HUES64 (cell line): Measurements from ENCODE around the gene SLC25A26.
"Not testable (repeated sequence)": the region's sequence is repeated elsewhere in the genome, so short reads cannot be mapped to it uniquely, and the experiment has no call there.

Experiments
- H3K27ac ChIP-seq: 2 replicates; pipeline ENCODE4 v1.7.0; 2013; ENCODE audit warnings: low read depth, low read length, inconsistent platforms
- H3K27me3 ChIP-seq: 2 replicates; pipeline ENCODE4 v1.6.1; 2013; ENCODE audit warnings: mild to moderate bottlenecking, low read length; ENCODE audit not compliant: insufficient read depth
- H3K36me3 ChIP-seq: 2 replicates; pipeline ENCODE4 v1.6.1; 2013; ENCODE audit warnings: mild to moderate bottlenecking, low read length; ENCODE audit not compliant: insufficient read depth
- H3K4me1 ChIP-seq: 2 replicates; pipeline ENCODE4 v1.6.1; 2013; ENCODE audit warnings: mild to moderate bottlenecking, low read length, moderate library complexity; ENCODE audit not compliant: insufficient read depth
- H3K4me3 ChIP-seq: 2 replicates; pipeline ENCODE4 v1.5.1; 2013; ENCODE audit warnings: mild to moderate bottlenecking, low read length, moderate library complexity
- H3K9ac ChIP-seq: 2 replicates; pipeline ENCODE4 v1.6.1; 2013; ENCODE audit warnings: mild to moderate bottlenecking, low read depth, low read length
- H3K9me3 ChIP-seq: 2 replicates; pipeline ENCODE4 v1.6.1; 2013; ENCODE audit warnings: low read depth, low read length; ENCODE audit not compliant: insufficient read depth
- WGBS: fragments of 150-250, 120-280 bp; methylation state at CpG from one replicate; pipeline ENCODE4 v1.1.7; 2013; ENCODE audit warnings: missing lambda C conversion rate; 5-methylcytosine and 5-hydroxymethylcytosine counted together

Gene SLC25A26

DNA sequence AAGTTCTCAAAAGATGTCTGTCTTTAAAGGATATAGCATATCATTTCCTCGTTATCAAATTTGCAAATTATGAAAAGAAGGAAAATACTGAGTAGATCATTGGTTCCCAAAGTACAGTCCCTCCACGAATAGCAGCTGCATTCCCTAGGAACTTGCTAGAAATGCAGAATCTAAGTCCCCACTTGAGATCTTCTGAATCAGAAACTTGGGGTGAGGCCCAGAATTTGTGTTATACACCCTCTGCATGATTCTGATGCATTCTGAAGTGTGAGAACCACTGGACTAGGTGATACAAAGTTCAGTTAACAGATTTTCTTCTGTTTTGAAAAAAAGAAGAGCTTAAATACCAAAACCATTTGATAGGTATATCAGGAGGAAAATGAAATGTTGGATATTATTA, 77.1 kb downstream of the SLC25A26 start:
- Histone ChIP-seq H3K36me3 (no peaks in the 10 kb centered on the region), H3K27ac (no peak overlapping the region), H3K4me1 (0 out of 2 replicates have a peak, but pooled peaks cover 2% of the 10 kb centered on the region), H3K27me3 (no peaks in the 10 kb centered on the region), H3K4me3 (no peak overlapping the region), H3K9me3 (no peaks in the 10 kb centered on the region), H3K9ac (no peak overlapping the region)
- 91% methylated on average over 2 of the region's 2 CpGs for WGBS

DNA sequence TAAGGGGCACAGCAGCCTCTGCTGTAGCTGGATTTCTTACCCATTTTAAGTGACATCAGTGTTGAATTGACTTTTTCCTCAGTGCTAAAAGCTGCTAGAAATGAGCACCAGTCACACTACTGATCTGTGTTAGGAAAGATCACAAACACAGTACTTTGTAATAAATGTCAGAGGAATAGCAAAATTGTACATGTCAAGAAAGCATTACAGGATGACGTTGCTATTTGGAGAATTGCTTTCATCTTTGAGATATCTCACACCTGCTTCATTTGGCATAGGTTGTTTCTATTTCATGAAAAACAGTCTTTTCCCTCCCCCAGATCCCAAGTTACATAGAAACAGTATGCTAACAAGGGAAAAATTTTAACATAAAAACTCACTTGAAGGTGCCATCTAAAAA, 77.8 kb downstream of the SLC25A26 start:
- Histone ChIP-seq H3K9ac (no peak overlapping the region), H3K27ac (no peak overlapping the region), H3K4me1 (no peaks in the 10 kb centered on the region), H3K4me3 (no peak overlapping the region), H3K27me3 (no peaks in the 10 kb centered on the region), H3K36me3 (no peaks in the 10 kb centered on the region), H3K9me3 (no peaks in the 10 kb centered on the region)
- WGBS = 83% methylated on average over 1 of the region's 1 CpG

DNA sequence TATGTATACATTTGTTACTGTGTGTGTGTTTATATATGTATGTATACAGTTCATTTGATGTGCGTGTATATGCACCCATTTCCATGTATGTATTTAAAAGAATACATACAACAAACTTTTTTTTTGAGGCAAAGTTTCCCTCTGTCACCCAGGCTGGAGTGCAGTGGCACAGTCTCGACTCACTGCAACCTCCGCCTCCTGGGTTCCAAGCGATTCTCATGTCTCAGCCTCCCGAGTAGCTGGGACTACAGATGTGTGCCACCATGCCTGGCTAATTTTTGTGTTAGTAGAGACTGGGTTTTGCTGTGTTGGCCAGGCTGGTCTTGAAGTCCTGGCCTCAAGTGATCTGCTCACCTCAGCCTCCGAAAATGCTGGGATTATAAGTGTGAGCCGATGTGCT, 78.3 kb downstream of the SLC25A26 start:
- H3K27me3 ChIP-seq, H3K27ac ChIP-seq, H3K36me3 ChIP-seq, H3K4me3 ChIP-seq, H3K9me3 ChIP-seq, H3K9ac ChIP-seq, H3K4me1 ChIP-seq: not testable (repeated sequence)
- WGBS = 95% methylated on average over 5 of the region's 7 CpGs

DNA sequence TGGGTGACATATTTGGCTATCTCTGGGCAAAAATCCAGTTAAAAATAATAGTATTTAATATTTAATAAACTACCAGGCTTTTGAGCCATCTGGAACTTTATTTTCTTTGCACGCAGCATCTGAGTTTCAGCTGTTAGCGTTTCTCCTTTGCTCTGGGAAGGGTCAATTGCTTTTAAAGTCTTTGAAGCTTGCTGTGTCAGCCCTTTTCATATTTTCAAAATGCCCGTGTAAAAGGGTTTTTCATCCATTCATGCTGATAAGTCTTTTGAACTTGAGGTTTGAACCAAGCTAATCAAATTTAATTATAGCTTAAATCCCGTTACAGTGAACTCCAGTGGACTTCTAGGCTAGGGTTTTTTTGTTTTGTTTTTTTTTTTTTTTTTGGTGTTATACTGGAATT, 79.1 kb downstream of the SLC25A26 start:
- H3K9ac ChIP-seq = no peak overlapping the region
- H3K9me3 ChIP-seq = no peaks in the 10 kb centered on the region
- 93% methylated on average over 3 of the region's 4 CpGs for WGBS
- no peaks in the 10 kb centered on the region for H3K4me1 ChIP-seq
- no peaks in the 10 kb centered on the region for H3K27me3 ChIP-seq
- no peak overlapping the region for H3K27ac ChIP-seq
- no peak overlapping the region for H3K4me3 ChIP-seq
- no peaks in the 10 kb centered on the region for H3K36me3 ChIP-seq

DNA sequence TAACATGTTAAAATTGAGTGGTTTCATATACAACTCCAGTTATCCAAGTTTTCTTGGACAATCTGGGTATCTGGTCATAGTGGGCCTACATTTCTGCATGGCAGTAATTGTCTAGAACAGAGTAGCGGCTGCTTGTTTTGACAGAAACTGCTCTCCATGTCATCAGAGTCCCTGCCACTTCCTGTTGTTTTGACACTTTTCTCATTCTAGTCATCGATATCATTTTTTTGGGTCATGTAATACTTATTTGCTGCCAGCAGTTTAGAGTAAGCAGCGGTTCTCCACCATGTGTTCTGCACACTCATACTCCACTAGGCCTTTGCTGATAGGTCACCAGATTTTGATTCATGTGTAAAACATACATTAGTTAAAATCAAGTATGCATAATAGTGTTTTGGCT, 81.5 kb downstream of the SLC25A26 start:
- 93% methylated on average over 3 of the region's 3 CpGs for WGBS
- no peak overlapping the region for H3K9ac ChIP-seq
- H3K9me3 ChIP-seq = no peaks in the 10 kb centered on the region
- no peaks in the 10 kb centered on the region for H3K4me1 ChIP-seq
- no peak overlapping the region for H3K27ac ChIP-seq
- H3K4me3 ChIP-seq = no peak overlapping the region
- no peaks in the 10 kb centered on the region for H3K36me3 ChIP-seq
- no peaks in the 10 kb centered on the region for H3K27me3 ChIP-seq

DNA sequence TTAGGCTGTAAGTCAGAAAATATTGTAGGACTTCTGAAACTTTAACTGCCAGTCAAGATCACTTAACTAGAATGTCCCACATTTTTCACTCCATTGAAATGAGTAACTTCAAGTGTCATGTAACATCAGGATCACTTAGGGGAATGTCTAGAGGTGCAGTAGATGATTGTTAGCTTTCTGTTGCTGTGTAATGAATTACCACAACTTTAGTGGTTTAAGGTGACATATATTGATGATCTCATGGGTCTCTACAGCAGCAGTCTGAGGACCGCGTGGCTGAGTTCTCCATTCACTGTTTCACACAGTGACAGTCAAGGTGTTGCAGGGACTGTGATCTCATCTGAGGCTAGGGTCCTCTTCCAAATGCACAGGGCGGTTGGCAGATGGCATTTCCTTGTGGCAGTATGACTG, 82.7 kb downstream of the SLC25A26 start:
- Histone ChIP-seq H3K9ac (no peak overlapping the region), H3K36me3 (no peaks in the 10 kb centered on the region), H3K27me3 (no peaks in the 10 kb centered on the region), H3K4me1 (peaks cover 6% of the 10 kb centered on the region; the same call in 1 of the 2 replicates), H3K4me3 (no peak overlapping the region), H3K9me3 (no peaks in the 10 kb centered on the region), H3K27ac (no peak overlapping the region)
- WGBS = 95% methylated on average over 3 of the region's 3 CpGs

DNA sequence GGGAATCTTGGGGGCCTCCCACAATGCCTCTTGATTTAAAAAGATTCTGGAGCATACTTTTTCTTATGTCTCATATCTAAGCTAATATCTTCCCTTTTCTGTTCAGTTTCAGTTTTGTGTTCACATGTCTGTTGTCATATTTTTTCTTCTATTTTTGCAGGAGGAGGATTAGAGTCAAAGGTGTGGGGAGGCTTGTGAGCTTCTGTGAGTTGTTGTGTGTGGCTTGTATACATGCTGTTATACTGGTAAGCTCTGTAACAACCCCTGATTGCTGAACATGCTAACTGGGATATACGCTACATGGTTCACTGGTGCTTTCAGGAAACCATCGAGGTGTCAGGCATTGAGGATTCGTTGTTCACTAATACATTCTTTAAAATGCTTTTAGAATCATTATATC, 83.5 kb downstream of the SLC25A26 start:
- Histone ChIP-seq H3K9ac (no peak overlapping the region), H3K27me3 (no peaks in the 10 kb centered on the region), H3K27ac (no peak overlapping the region), H3K4me1 (peaks cover 6% of the 10 kb centered on the region; the same call in 1 of the 2 replicates), H3K36me3 (no peaks in the 10 kb centered on the region), H3K4me3 (no peak overlapping the region), H3K9me3 (no peaks in the 10 kb centered on the region)
- 97% methylated on average over 3 of the region's 3 CpGs for WGBS

DNA sequence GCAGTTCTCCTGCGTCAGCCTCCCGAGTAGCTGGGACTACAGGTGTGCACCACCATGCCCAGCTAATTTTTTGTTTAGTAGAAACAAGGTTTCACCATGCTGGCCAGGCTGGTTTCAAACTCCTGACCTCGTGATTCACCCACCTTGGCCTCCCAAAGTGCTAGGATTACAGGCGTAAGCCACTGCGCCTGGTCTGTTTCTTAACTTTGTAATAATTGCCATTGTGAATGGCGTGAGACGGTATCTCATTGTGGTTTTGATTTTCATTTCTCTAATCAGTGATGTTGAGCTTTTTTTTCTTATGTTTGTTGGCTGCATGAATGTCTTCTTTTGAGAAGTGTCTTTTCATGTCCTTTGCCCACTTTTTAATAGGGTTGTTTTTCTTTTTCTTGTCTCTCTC, 85.3 kb downstream of the SLC25A26 start:
- H3K4me1 ChIP-seq = not testable (repeated sequence)

DNA sequence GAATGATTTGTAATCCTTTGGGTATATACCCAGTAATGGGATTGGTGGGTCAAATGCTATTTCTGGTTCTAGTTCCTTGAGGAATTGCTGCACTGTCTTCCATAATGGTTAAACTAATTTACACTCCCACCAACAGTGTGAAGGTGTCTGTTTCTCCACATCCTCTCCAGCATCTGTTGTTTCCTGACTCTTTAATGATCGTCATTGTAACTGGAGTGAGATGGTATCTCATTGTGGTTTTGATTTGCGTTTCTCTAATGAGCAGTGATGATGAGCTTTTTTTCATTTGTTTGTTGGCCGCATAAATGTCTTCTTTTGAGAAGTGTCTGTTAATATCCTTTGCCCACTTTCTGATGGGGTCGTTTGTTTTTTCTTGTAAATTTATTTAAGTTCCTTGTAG, 86.2 kb downstream of the SLC25A26 start:
- 90% methylated on average over 4 of the region's 4 CpGs for WGBS
- H3K27me3 ChIP-seq, H3K27ac ChIP-seq, H3K4me3 ChIP-seq, H3K9me3 ChIP-seq, H3K4me1 ChIP-seq, H3K9ac ChIP-seq, H3K36me3 ChIP-seq: not testable (repeated sequence)

More for the DNA sequence above, 85.3 kb downstream of the SLC25A26 start:
- H3K9ac ChIP-seq, H3K9me3 ChIP-seq, H3K27me3 ChIP-seq, H3K27ac ChIP-seq, H3K4me3 ChIP-seq, H3K36me3 ChIP-seq: not testable (repeated sequence)
- 95% methylated on average over 7 of the region's 7 CpGs for WGBS

DNA sequence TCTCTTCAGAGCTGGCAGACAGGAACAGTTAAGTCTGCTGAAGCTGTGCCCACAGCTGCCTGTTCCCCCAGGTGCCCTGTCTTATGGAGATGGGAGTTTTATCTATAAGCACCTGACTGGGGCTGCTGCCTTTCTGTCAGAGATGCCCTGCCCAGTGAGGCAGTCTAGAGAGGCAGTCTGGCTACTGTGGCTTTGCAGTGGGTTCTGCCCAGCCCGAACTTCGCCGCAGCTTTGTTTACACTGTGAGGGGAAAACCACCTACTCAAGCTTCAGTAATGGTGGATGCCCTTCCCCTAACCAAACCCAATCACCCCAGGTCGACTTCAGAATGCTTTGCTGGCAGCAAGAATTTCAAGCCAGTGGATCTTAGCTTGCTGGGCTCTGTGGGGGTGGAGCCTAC, 91.2 kb downstream of the SLC25A26 start:
- 95% methylated on average over 4 of the region's 4 CpGs for WGBS
- no peaks in the 10 kb centered on the region for H3K27me3 ChIP-seq

DNA sequence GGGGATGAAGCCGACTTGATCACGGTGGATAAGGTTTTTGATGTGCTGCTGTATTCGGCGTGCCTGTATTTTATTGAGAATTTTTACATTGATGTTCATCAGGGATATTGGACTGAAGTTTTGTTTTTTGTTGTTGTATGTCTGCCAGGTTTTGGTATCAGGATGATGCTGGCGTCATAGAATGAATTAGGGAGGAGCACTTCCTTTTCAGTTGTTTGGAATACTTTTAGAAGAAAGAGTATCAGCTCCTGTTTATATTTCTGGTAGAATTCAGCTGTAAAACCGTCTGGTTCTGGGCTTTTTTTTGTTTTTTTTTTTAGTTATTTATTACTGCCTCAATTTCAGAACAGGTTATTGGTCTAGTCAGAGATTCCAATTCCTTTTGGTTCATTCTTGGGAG, 93.7 kb downstream of the SLC25A26 start:
- 86% methylated on average over 6 of the region's 6 CpGs for WGBS

More for the DNA sequence above, 91.2 kb downstream of the SLC25A26 start:
- H3K9ac ChIP-seq = no peak overlapping the region
- H3K4me1 ChIP-seq = peaks cover 6% of the 10 kb centered on the region; the same call in 1 of the 2 replicates
- no peaks in the 10 kb centered on the region for H3K36me3 ChIP-seq
- H3K9me3 ChIP-seq = no peaks in the 10 kb centered on the region
- no peak overlapping the region for H3K4me3 ChIP-seq
- H3K27ac ChIP-seq = no peak overlapping the region

DNA sequence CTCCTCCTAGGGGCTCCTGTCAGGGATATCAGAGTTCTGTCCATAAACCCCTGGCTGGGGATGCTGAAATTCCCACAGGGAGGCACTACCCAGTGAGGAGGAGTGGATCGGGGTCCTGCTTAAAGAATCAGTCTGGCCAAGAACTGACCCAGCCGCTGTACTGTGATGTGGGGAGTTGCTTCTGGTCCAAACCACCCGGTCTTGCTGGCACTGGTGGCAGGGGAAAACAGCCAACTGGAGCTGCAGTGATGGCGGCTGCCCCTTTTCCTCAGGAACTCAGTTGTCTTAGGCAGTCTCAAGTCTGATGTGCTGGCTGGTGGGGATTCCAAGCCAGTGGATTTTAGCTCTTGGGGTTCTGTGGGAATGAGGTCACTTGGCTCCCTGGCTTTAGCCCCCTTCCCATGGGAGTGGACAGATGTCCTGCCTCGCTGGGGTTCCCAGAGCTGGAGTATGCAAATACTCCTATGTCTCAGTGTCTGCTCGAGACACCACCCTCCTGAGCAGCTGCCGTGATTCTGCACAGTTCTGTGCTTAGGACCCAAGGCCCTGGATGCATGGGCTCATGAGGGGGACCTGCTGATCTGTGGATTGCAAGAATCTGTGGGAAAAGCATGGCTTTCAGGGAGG, 97.1 kb downstream of the SLC25A26 start:
- H3K9me3 ChIP-seq = no peaks in the 10 kb centered on the region
- 92% methylated on average over 7 of the region's 7 CpGs for WGBS
- H3K9ac ChIP-seq = no peak overlapping the region
- no peak overlapping the region for H3K4me3 ChIP-seq
- no peaks in the 10 kb centered on the region for H3K27me3 ChIP-seq
- no peaks in the 10 kb centered on the region for H3K36me3 ChIP-seq
- H3K4me1 ChIP-seq = peaks cover 19% of the 10 kb centered on the region
- no peak overlapping the region for H3K27ac ChIP-seq

More for the DNA sequence above, 93.7 kb downstream of the SLC25A26 start:
- H3K4me1 ChIP-seq = no peaks in the 10 kb centered on the region; the same call in 1 of the 2 replicates
- no peaks in the 10 kb centered on the region for H3K27me3 ChIP-seq
- H3K9me3 ChIP-seq = no peaks in the 10 kb centered on the region
- H3K9ac ChIP-seq = no peak overlapping the region
- no peak overlapping the region for H3K27ac ChIP-seq
- no peaks in the 10 kb centered on the region for H3K36me3 ChIP-seq
- no peak overlapping the region for H3K4me3 ChIP-seq
